HG02943 (cell line): ENCODE measurements around the gene KANSL1L.
A peak's percentile ranks its signal among the peaks of the same experiment; 100 is the strongest.

Experiments
- ATAC-seq: cut with Tn5 transposase; IDR thresholded peaks from one replicate; pipeline ENCODE4 v1.9.1; 2021; ENCODE audit warnings: mild to moderate bottlenecking, low read depth, moderate library complexity; ENCODE audit not compliant: unreplicated experiment

Gene KANSL1L

GRCh38 chr2:210002158-210003157, 168.8 kb downstream of the KANSL1L start, which contains the start of gene RPE:
RPE (plus strand) TSS chr2:210002638; CDS start chr2:210002662, 24 bp downstream.
- ATAC-seq = peak; percentile 99

- ATAC-seq = no peak
Observed at GRCh38 chr2:210000464-210001324, 170.5 kb downstream of the KANSL1L start.

DNA sequence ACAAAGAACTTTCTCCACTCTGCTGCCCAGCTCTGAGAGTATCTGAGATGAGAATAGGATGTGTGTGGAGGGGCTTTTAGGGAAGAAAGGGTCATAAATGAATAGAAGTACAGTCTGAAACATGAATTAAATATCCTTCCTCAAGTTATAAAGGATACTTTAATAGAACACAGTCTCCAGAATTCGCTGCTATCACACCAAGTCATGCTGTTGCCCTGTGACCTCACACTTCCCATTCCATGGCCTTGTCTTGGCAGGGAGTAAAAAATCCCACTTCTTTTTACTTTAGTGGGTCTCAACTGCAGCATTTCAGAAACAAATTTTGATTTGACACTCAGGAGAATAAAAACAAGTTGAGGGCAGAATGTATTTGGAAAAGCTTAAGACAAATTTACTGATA, 172.6 kb downstream of the KANSL1L start:
- no peak for ATAC-seq

DNA sequence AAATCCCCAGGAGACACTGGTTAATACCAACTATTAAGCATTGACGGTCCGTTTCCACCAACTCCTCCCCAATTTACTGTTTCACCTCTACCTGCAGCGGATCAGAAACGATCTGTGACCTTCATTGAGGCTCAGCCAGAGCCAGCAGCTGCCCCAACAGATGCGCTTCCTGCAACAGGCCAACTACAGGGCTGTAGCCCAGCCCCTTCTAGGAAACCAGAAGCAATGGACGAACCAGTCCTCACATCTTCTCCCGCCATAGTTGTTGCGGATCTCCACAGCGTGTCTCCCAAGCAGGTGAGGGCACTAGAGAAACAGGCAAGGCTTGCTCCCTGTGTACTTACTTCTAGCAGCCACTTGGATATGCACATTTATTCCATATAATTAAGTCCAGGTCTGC, 177.2 kb downstream of the KANSL1L start:
- ATAC-seq = no peak

GRCh38 chr2:209990838-209991237, 180.4 kb downstream of the KANSL1L start:
- ATAC-seq = no peak

- no peak for ATAC-seq
Observed at GRCh38 chr2:209988010-209988409, 183.2 kb downstream of the KANSL1L start.

GRCh38 chr2:209986415-209986814, 184.8 kb downstream of the KANSL1L start:
- no peak for ATAC-seq

DNA sequence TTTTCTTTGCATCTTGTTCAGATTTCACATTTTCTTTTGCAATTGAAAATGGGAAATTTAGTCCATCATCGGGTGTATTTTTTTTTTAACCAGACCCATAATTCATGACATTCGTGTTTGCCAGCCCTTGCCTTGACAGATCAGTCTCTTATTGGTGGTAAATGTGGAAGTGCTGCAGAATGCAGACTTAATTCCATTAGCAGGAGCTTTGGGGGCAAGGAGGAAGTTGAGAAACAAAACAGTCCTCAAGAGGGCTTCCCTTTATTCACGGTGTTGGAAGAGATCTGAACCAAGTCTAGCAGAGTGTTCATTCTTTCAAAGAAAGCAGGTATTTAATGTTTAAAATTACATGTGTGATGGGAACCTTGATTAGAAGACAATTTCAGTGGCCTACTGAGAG, 185.3 kb downstream of the KANSL1L start:
- no peak for ATAC-seq

GRCh38 chr2:209984291-209984690, 186.9 kb downstream of the KANSL1L start:
- ATAC-seq = no peak

GRCh38 chr2:209977386-209978239, 193.6 kb downstream of the KANSL1L start:
- ATAC-seq = peak; percentile 48

DNA sequence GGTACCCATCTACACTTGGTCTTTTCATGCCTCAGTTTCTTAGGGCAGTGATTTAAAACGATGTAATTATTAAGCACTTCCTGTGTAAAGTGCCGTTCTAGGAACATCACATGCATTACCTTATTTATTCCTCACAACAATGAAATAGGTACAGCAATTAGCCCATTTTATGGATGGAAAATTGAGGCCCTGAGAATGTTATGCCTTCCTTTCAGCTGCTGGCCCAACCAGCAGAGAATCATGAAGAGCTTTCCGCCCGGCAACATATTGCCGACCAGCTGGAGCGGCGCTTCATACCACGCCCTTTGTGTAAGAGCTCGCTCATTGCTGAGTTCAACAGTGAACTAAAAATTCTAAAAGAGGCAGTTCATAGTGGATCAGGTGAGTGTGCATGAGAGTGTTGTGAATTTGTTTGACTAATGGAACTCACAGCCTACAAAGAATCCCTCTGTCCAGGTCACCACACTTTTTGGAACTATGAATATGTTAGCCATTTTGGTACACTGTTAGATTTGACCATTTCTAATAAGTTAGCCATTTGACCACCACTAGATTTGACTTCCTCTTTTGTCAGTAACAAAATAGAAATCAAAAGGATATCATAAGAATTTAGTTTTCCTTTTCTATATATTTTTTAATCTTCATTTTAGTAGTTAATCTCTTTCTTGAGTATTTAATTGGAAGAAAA, 194.4 kb downstream of the KANSL1L start:
- ATAC-seq = peak; percentile 87

DNA sequence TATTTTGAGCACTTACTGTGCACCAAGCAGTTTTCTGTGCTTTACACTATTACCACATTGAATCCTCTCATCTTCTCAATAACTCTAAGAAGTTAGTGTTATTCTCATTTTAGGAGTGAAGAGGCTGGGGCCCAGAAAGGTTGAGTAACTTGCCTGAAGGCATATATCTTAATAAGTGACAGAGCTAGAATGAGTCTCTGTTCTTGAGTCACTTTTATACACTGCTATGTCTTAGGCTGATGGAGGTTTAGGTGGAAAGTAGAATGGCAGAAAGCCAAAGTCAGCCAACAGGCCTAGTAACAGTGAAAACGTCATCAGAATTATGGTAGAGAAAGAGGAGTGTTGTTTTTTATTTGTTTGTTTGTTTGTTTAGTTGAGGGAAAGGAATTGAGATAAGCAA, 196.6 kb downstream of the KANSL1L start:
- ATAC-seq = no peak

DNA sequence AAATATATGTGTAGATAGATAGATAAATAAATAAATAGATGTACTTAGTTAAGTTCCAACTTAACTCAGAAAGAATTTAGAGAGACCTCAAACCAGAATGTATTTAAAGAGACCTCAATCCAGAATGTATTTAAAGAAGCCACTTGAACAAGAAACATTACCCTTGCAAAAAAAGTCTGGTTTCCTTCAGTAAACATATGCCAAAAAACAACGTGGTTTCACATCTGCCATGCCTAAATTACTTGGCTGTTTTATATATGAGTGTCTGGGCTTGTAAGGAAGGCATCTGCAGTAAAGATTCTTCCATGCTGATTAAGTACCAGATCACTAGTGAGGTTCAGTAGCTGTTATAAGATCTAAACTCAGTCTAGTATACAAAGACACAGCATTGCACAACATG, 197.9 kb downstream of the KANSL1L start:
- ATAC-seq = no peak
